Measurements from ENCODE around the gene ATG14. TPM values are rescaled to one million over a fixed set of nuclear protein-coding genes. Genes with fewer than 3 reads are reported as not detected.

ATG14 gene
- total and polyA plus RNA-seq, 2 donors (not counting 1 experiment from before 2014, with no cell fraction given): 7.2 to 15.5 TPM

DNA sequence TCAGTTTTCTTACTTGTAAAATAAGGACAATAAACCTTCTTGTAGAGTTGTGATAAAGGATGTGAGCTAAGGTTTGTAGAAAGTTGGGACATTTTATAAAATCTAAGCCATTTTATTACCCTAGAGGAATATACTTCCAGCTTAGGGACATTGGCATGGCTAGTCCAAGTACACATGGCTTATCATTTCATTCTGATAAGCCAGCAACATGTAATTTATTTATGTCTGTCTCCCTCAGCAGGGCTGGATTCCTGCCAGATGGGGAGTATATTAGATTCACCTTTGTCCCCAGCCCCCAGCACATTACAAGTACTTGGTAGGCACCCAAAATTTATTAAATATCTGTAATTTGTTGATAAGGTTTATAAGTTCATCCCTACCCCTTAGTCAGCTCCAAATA, 6.3 kb upstream of the ATG14 start:
- H3K9me3 Mint-ChIP-seq (ENCODE audit: insufficient read depth): no peaks in the 10 kb centered on the region
- TF ChIP-seq EZH2 (IDR thresholded peaks at IDR 0.05; ENCODE audit: borderline replicate concordance, insufficient read depth, low read depth, low read length, poor library complexity, severe bottlenecking): no peak
- TF ChIP-seq, protein P1, sequence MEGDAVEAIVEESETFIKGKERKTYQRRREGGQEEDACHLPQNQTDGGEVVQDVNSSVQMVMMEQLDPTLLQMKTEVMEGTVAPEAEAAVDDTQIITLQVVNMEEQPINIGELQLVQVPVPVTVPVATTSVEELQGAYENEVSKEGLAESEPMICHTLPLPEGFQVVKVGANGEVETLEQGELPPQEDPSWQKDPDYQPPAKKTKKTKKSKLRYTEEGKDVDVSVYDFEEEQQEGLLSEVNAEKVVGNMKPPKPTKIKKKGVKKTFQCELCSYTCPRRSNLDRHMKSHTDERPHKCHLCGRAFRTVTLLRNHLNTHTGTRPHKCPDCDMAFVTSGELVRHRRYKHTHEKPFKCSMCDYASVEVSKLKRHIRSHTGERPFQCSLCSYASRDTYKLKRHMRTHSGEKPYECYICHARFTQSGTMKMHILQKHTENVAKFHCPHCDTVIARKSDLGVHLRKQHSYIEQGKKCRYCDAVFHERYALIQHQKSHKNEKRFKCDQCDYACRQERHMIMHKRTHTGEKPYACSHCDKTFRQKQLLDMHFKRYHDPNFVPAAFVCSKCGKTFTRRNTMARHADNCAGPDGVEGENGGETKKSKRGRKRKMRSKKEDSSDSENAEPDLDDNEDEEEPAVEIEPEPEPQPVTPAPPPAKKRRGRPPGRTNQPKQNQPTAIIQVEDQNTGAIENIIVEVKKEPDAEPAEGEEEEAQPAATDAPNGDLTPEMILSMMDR (IDR thresholded peaks at IDR 0.05): no peak
- CTCF ChIA-PET: interaction anchor here (1.7 kb wide), 1 partner anchor 62 kb away, joined by 4 read pairs; no protein-coding TSS in a partner anchor

DNA sequence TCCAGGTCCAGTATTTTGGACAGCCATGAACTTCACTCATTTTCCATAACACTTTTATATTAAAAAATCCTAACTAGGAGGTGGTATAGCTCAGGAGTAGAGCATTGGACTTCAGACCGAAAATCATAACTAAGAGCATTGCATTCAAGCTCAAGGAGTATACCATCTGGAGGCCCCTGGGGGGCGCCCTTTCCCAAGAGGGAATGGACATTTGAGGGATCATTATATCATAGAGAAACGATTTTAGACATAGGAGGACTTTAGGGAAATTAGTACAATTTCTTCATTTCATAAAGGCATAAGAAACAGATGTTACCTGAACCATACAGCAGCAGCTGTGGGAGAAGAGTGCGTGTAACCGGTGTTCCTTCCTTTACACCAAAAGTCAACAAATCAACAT, 5.2 kb upstream of the ATG14 start:
- Histone ChIP-seq H3K9ac (ENCODE audit: low read length) (no peak overlapping the region), H3K4me1 (ENCODE audit: control insufficient read depth in 2 of 2, insufficient read depth in 2 of 2, low read length in 2 of 2) (peaks cover 5% of the 10 kb centered on the region in 2 donors), H3K27ac (ENCODE audit: low read length in 2 of 2) (no peak overlapping the region), H4K20me1 (ENCODE audit: control insufficient read depth, insufficient read depth, low read length, poor library complexity, severe bottlenecking) (no peaks in the 10 kb centered on the region), H3K36me3 (replicated peaks in 1 of 2; ENCODE audit: control extremely low read depth in 1 of 2, control insufficient read depth in 1 of 2, extremely low read depth in 1 of 2, insufficient read depth in 2 of 2, low read length in 1 of 2) (no peaks in the 10 kb centered on the region), H3K4me2 (replicated peaks; ENCODE audit: low read depth, low read length, poor library complexity, severe bottlenecking) (no peak overlapping the region), H3K4me3 (ENCODE audit: control extremely low read depth in 1 of 5, extremely low read depth in 1 of 5, insufficient read depth in 1 of 5, low read depth in 2 of 5, low read length in 4 of 5) (no peak overlapping the region), H3K79me2 (ENCODE audit: control insufficient read depth, insufficient read depth, low read length) (peaks cover 4% of the 10 kb centered on the region), H2AFZ (ENCODE audit: insufficient read depth, low read depth, low read length, poor library complexity, severe bottlenecking) (no peak overlapping the region), H3K9me3 (ENCODE audit: control extremely low read depth in 1 of 3, control insufficient read depth in 2 of 3, insufficient read depth in 1 of 3, low read length in 2 of 3) (no peaks in the 10 kb centered on the region), H3K27me3 (replicated peaks in 1 of 4; ENCODE audit: control extremely low read depth in 1 of 4, control insufficient read depth in 3 of 4, insufficient read depth in 4 of 4, low read length in 3 of 4) (no peaks in the 10 kb centered on the region)
- DNase-seq: no peak
- no CpG with 5 or more reads among the region's 5 CpGs for WGBS (ENCODE audit: insufficient coverage)
- TF ChIP-seq EZH2 (IDR thresholded peaks at IDR 0.05; ENCODE audit: borderline replicate concordance, insufficient read depth, low read depth, low read length, poor library complexity, severe bottlenecking): no peak
- TF ChIP-seq, protein P1 (IDR thresholded peaks at IDR 0.05): no peak
- Mint-ChIP-seq H3K4me1 (peaks cover 6% of the 10 kb centered on the region), H3K4me3 (no peak overlapping the region), H3K9me3 (ENCODE audit: insufficient read depth) (no peaks in the 10 kb centered on the region), H3K27me3 (peaks cover 22% of the 10 kb centered on the region), H3K27ac (no peak overlapping the region)
- intact Hi-C loops (cut with micrococcal nuclease): loop anchor here (10.0 kb wide), 1 partner anchor 168 kb away; the partner anchor contains the start of gene KTN1
- ChIA-PET CTCF (no interaction called here), POLR2A (no interaction called here)
- no peak for ATAC-seq (ENCODE audit: low read depth)

More for the DNA sequence above, 6.3 kb upstream of the ATG14 start:
- peaks cover 24% of the 10 kb centered on the region for H3K27me3 Mint-ChIP-seq
- no peaks in the 10 kb centered on the region for H3K4me1 Mint-ChIP-seq
- Histone ChIP-seq H4K20me1 (ENCODE audit: control insufficient read depth, insufficient read depth, low read length, poor library complexity, severe bottlenecking) (no peaks in the 10 kb centered on the region), H2AFZ (ENCODE audit: insufficient read depth, low read depth, low read length, poor library complexity, severe bottlenecking) (no peak overlapping the region), H3K27ac (ENCODE audit: low read length in 2 of 2) (no peak overlapping the region), H3K4me1 (ENCODE audit: control insufficient read depth in 2 of 2, insufficient read depth in 2 of 2, low read length in 2 of 2) (no peaks in the 10 kb centered on the region), H3K4me3 (ENCODE audit: control extremely low read depth in 1 of 5, extremely low read depth in 1 of 5, insufficient read depth in 1 of 5, low read depth in 2 of 5, low read length in 4 of 5) (no peak overlapping the region), H3K36me3 (replicated peaks in 1 of 2; ENCODE audit: control extremely low read depth in 1 of 2, control insufficient read depth in 1 of 2, extremely low read depth in 1 of 2, insufficient read depth in 2 of 2, low read length in 1 of 2) (no peaks in the 10 kb centered on the region), H3K9me3 (ENCODE audit: control extremely low read depth in 1 of 3, control insufficient read depth in 2 of 3, insufficient read depth in 1 of 3, low read length in 2 of 3) (no peaks in the 10 kb centered on the region), H3K27me3 (replicated peaks in 1 of 4; ENCODE audit: control extremely low read depth in 1 of 4, control insufficient read depth in 3 of 4, insufficient read depth in 4 of 4, low read length in 3 of 4) (no peaks in the 10 kb centered on the region), H3K79me2 (ENCODE audit: control insufficient read depth, insufficient read depth, low read length) (no peaks in the 10 kb centered on the region), H3K9ac (ENCODE audit: low read length) (no peak overlapping the region), H3K4me2 (replicated peaks; ENCODE audit: low read depth, low read length, poor library complexity, severe bottlenecking) (no peak overlapping the region)
- intact Hi-C loops (cut with micrococcal nuclease): loop anchor here (10.0 kb wide), 1 partner anchor 167 kb away; the partner anchor contains the start of gene KTN1
- no peak for ATAC-seq (ENCODE audit: low read depth)
- H3K27ac Mint-ChIP-seq: no peak overlapping the region
- no peak overlapping the region for H3K4me3 Mint-ChIP-seq
- POLR2A ChIA-PET: no interaction called here
- no peak for DNase-seq
